A549 (cell line): Measurements from ENCODE around the gene PRR7.

ENCODE experiments used
- EP300 ChIP-seq, 2 experiments: fragments of >200 bp; sonication (Bioruptor Twin); formaldehyde crosslinking; IDR thresholded peaks; 2 replicates in 1 of 2; 3 replicates in 1 of 2; pipeline ENCODE4 v1.6.1; 2016 to 2017
- FOSL2 ChIP-seq, 2 experiments: fragments of 450-650 bp in 1 of 2; fragments of >200 bp in 1 of 2; sonication (Bioruptor Twin) in 1 of 2; formaldehyde crosslinking; IDR thresholded peaks; 2 replicates each; pipeline versions ENCODE4 v1.5.0 to v1.6.1; 2016 to 2020; ENCODE audit warnings: mild to moderate bottlenecking in 1 of 2, moderate library complexity in 1 of 2
- MAFK ChIP-seq: fragments of 450-650 bp; IDR thresholded peaks from 2 replicates; pipeline ENCODE4 v1.6.1; 2014; ENCODE audit not compliant: partially characterized antibody
- POLR2A ChIP-seq: IDR thresholded peaks from 2 replicates; pipeline ENCODE4 v1.6.1; 2012; ENCODE audit warnings: mild to moderate bottlenecking, low read length
- RFX5 ChIP-seq: fragments of 450-650 bp; IDR thresholded peaks from 2 replicates; pipeline ENCODE4 v1.7.1; 2014; ENCODE audit warnings: antibody characterized with exemption, mild to moderate bottlenecking, moderate library complexity
- SREBF2 ChIP-seq: fragments of 450-650 bp; IDR thresholded peaks from 2 replicates; pipeline ENCODE4 v1.6.1; 2014; ENCODE audit warnings: mild to moderate bottlenecking, moderate library complexity
- TF ChIP-seq, protein P1 (sequence below): fragments of >200 bp; sonication (Bioruptor Twin); formaldehyde crosslinking; IDR thresholded peaks from 3 replicates; pipeline ENCODE4 v1.5.1; 2016

DNA sequence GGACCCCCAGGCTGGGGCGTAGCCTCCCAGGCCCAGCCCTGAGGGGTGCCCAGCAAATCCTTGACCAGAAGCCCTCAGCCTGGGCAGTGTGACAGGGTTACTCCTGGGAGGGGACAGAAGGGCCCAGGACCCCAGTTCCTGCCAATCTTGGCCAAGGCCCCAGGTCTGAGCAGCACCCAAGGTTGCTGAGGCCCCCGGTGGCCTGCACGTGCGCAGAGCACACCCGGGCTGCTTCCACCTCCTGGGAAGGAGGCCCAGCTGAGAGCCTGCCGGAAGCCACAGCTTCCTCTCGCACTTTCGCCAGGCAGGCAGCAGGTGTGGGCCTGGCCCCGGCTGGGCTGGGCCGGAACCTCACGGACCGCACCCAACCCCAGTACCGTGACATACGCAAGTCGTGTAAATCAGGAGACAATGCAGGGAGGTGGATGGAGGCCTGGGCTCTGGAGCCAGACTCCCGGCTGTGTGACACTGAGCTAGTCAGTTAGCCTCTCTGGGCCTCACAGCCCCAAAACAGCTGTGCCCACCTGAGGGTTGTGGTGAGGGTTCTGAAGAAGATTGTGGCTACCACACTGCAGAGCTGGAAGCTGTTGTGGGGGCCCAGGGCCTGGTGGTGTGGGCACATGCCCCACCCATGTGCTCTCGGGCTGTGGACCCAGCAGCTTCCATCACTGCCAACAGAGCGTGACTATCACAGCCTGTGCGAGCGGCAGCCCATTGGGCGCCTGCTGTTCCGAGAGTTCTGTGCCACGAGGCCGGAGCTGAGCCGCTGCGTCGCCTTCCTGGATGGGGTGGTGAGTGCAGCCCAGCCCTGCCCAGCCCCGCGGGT, 15.1 kb upstream of the PRR7 start:
- TF ChIP-seq SREBF2: no peak
- TF ChIP-seq, protein P1, sequence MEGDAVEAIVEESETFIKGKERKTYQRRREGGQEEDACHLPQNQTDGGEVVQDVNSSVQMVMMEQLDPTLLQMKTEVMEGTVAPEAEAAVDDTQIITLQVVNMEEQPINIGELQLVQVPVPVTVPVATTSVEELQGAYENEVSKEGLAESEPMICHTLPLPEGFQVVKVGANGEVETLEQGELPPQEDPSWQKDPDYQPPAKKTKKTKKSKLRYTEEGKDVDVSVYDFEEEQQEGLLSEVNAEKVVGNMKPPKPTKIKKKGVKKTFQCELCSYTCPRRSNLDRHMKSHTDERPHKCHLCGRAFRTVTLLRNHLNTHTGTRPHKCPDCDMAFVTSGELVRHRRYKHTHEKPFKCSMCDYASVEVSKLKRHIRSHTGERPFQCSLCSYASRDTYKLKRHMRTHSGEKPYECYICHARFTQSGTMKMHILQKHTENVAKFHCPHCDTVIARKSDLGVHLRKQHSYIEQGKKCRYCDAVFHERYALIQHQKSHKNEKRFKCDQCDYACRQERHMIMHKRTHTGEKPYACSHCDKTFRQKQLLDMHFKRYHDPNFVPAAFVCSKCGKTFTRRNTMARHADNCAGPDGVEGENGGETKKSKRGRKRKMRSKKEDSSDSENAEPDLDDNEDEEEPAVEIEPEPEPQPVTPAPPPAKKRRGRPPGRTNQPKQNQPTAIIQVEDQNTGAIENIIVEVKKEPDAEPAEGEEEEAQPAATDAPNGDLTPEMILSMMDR: no peak
- no peak for TF ChIP-seq EP300 (IDR thresholded peaks at IDR 0.05)
- TF ChIP-seq POLR2A: no peak; the same call in 1 of the 2 replicates
- no peak for TF ChIP-seq RFX5
- no peak for TF ChIP-seq MAFK
- TF ChIP-seq FOSL2 (IDR thresholded peaks at IDR 0.05): no peak
- TF ChIP-seq FOSL2 (CRISPR knock-in tag; IDR thresholded peaks at IDR 0.05): no peak
